Neural cell (in vitro differentiated cells): Measurements from ENCODE around the gene LRMDA.

Experiments used
- CTCF ChIP-seq: fragments of 450-650 bp; IDR thresholded peaks from 2 replicates; pipeline ENCODE4 v1.5.1; 2014; ENCODE audit warnings: antibody characterized with exemption, mild to moderate bottlenecking, moderate library complexity; ENCODE audit not compliant: poor library complexity, severe bottlenecking
- EP300 ChIP-seq: fragments of 450-650 bp; conservative IDR thresholded peaks from 2 replicates; pipeline ENCODE4 v1.6.1; 2014; ENCODE audit warnings: antibody characterized with exemption, mild to moderate bottlenecking, moderate library complexity; ENCODE audit not compliant: poor library complexity, severe bottlenecking
- EZH2 ChIP-seq: fragments of 200-600, 300-800 bp; shearing (Covaris generic), sonication (generic); IDR thresholded peaks from 2 replicates; pipeline ENCODE4 v1.6.1; 2014; ENCODE audit warnings: antibody characterized with exemption, low read length, borderline replicate concordance, mild to moderate bottlenecking; ENCODE audit not compliant: insufficient read depth, poor library complexity, severe bottlenecking
- POLR2AphosphoS5 ChIP-seq: IDR thresholded peaks from 2 replicates; pipeline ENCODE4 v1.6.1; 2012
- RAD21 ChIP-seq: fragments of 450-650 bp; conservative IDR thresholded peaks from 2 replicates; pipeline ENCODE4 v1.6.1; 2014; ENCODE audit warnings: antibody characterized with exemption, mild to moderate bottlenecking, moderate library complexity
- REST ChIP-seq: IDR thresholded peaks from 2 replicates; pipeline ENCODE4 v1.6.1; 2012; ENCODE audit warnings: borderline replicate concordance
- SMC3 ChIP-seq: fragments of 450-650 bp; conservative IDR thresholded peaks from 2 replicates; pipeline ENCODE4 v1.6.1; 2014; ENCODE audit warnings: antibody characterized with exemption, mild to moderate bottlenecking, moderate library complexity; ENCODE audit not compliant: poor library complexity
- TAF1 ChIP-seq: IDR thresholded peaks from 2 replicates; pipeline ENCODE4 v1.6.1; 2012; ENCODE audit warnings: low read depth

DNA sequence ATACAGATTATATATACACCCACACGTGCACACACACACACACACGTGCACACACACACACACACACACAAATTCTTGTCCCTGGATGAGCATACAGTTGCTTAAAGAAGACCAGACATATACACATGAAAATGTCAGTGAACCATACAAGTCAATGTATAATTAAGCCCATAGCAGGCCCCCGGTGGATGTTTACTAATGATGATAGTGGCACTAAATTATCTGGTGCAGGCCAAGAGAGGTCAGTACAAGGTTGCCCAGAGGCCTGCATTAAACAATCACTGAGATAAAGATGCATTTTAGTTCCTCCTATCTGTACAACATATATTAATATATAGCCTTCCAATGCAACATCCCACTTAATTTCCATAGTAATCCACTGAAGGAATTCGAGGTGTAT is 860.5 kb downstream of the LRMDA start:
- no peak for TF ChIP-seq CTCF
- TF ChIP-seq EP300 = no peak
- TF ChIP-seq RAD21 = no peak
- TF ChIP-seq EZH2 = no peak
- TF ChIP-seq REST = no peak
- TF ChIP-seq POLR2AphosphoS5 = no peak
- no peak for TF ChIP-seq SMC3
- TF ChIP-seq TAF1 = no peak
